Mesenteric fat pad (tissue), 1 donor: ENCODE measurements around the gene JAZF1. TPM values are rescaled to one million over a fixed set of nuclear protein-coding genes. Genes with fewer than 3 reads are reported as not detected.

Experiments used
- DNase-seq: peaks from one replicate; pipeline ENCODE4 v3.0.0-alpha.2; 2020; ENCODE audit warnings: low spot score
- total RNA-seq: library from RNA; stranded (reverse); fragmentation: NEBNext Ultra II Directional; extraction: Animal tissue kit (Norgen Biotek cat#: 25700); gene quantifications from one replicate; pipeline ENCODE4 v1.2.1, GENCODE V29; 2021
- donor health status: DM: yes; HTN: yes; CAD: no.

The JAZF1 gene
- total RNA-seq, 1 donor from 2014 or later, result 27.7 TPM

DNA sequence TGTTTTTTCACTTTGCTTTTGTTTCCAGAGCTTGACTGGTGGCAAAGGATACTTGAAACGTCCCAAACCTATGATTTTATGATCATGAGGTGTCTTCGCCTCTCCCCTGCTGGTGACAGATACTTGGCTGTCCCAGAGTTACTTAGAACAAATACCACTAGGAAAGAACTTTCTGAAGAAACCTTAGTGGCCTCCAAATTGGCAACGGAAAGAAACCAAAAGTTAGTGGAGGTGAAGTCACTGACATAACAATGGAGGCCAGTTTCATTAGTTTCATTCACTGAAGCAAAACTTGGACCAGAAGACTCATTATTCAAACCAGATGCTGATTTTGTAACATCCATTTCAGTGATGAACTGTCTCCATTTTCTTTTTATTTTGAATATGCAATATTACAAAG lies 68.6 kb downstream of the JAZF1 start:
- DNase-seq, result no peak

GRCh38 chr7:28110427-28111012 lies 70.1 kb downstream of the JAZF1 start:
- no peak for DNase-seq

GRCh38 chr7:28108747-28109146 lies 71.8 kb downstream of the JAZF1 start:
- no peak for DNase-seq

GRCh38 chr7:28107960-28108359 lies 72.6 kb downstream of the JAZF1 start:
- DNase-seq, result no peak

- DNase-seq, result no peak
Measured at GRCh38 chr7:28106321-28106829, 74.2 kb downstream of the JAZF1 start.

DNA sequence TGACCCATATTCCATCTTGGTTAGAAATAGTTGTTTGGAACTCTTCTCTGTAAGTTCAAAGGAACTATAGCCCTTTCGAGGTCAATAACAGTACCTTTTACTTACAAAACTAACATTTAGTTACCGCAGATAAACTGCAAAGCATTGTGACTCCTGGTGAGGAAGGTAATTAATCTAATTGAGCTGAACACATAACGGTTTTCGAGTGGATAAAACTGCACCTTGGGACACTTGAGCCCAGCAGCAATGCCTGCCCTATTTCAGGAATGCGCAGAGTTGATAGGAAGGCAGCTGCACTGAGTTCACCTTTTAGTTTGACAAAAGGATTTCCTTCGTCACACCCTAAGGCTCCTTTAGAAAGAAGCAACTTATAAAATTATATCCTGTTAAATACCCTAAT lies 75.4 kb downstream of the JAZF1 start:
- no peak for DNase-seq

- DNase-seq, result no peak
Measured at GRCh38 chr7:28104811-28105210, 75.8 kb downstream of the JAZF1 start.

GRCh38 chr7:28104041-28104541 lies 76.5 kb downstream of the JAZF1 start:
- DNase-seq, result no peak

DNA sequence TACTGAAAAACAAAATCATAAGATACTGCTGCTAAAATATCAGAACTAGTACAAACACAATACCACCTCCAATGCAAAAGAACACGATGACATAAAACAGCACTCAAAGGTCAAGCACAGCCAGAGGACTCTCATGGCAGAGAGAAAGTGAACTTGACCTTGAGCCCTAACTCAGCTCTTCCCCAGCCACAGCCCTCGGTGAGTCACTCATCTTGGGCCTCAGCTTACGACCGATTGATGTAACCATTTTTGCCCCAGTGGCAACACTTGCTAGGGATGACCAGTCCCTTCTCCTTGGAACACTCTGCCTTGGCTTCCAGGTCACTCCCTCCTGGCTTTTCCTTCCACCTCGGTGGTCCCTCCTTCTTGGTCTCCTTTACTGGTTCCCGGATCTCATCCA lies 77.8 kb downstream of the JAZF1 start:
- no peak for DNase-seq

DNA sequence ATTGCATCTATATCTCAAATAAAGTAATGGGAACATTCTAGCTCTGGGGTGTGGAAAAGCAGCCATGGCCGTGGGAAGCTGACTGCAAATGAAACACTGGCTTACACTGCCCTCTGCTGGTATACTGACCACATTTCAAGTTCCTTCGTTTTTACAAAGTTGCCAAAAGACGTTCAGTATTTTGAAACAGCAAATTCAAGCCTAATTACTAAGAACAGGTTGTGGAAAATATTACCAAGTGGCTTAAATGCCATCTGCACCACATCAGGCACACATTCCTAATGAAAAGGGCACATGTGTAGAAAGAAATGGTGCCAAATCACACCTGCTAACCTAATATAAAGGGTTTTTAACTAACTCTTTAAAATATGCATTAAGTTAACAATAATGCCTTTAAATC lies 83.9 kb downstream of the JAZF1 start:
- DNase-seq, result no peak

- no peak for DNase-seq
Measured at GRCh38 chr7:28095231-28095630, 85.4 kb downstream of the JAZF1 start.

- no peak for DNase-seq
Measured at GRCh38 chr7:28093623-28094232, 86.9 kb downstream of the JAZF1 start.

DNA sequence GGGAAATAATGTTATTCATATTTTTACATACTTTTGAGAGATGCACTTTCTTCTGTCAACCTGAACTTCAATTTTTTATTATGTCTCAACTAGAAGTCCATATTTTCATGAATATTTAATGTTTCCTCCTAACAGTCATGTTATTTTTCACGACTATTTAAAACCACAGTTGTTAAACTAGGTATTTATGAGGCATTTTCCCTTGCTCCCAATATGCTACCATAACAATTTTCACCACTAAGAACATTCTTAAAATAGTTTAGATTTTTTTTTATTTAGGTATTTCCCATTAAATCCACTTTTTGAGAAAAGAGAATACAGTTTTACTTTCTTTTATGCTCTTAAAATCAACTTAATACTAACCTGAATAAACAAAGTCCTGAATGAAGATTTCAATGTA lies 89.4 kb downstream of the JAZF1 start:
- DNase-seq, result no peak

GRCh38 chr7:28088901-28089714 lies 91.5 kb downstream of the JAZF1 start:
- no peak for DNase-seq

DNA sequence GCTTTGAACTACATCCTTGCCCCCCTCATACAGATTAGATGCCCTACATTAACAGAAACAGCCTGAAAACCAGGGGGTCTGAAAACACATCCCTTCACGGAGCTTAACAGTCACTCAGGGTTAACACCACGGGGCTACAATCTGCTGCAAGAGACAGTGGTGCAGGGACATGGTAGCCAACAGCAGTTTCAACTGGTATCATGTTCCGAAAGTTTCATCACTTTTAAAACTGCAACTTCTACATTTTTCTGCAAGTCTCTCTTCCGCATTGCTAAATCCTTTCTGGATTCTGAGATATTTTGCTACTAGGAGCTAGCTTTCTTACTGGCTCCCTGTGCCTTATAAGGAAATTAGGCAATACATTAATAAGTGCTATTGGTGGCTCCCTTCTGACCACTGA lies 92.6 kb downstream of the JAZF1 start:
- no peak for DNase-seq

DNA sequence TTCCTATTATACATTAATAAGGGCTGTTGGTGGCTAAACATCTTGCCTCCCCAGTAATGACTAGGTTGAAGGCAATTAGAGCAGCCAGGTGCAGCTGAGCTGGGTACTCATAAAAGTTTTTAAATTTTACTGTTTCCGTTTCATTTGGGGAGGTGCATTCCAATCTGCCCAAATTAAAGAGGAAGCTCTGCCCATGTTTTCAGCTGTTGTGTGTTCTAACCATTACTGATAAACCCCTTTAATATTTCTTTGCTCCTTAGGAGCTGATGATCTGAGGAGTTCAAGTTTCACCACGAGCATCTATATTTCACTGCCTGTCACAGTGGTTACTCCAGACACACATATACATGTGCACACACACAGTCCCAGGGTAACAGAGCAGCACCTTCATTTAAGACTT lies 94.4 kb downstream of the JAZF1 start:
- no peak for DNase-seq

DNA sequence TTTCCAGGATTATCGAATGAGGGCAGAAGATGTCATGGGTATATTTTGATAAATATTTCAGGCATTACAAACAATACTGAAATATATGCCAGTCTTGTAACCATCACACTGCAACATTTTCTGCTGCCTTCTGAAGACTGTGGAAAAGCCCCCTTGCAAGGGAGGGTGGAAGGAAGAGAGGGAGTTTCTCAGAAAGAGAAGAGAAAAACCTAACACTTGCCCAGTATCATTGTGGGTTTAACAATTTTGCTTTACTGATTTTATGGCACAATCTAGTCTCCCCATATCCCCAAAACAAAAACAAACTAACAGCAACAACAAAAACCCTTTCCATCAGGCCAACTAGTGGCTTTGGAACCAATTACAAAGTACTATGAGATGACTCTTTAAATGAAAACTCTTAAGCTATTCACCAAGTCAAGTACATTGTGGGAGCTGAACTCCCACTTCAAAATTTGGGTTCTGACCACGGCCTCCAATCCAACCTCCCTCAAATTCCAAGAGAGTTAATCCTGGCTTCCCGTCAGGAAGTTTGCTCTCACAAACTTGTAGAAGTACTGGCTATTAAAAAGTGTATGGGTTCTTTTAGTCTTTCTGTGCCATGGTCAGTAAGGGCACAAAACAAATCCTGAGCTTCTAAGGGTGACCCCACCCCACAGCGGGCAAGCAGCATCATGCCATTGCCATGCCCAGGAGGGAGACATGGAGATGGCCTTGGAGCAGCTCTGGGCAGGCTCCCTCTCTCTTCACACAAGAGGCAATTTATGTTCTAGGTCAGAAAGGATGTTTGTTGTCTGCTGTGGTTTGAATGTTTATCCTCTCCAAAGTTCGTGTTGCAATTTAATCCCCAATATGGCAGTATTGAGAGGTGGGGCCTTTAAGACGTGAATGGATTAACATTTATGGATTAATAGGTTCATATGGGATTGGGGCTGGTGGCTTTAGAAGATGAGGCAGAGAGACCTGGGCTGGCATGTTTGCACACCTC lies 96.3 kb downstream of the JAZF1 start:
- no peak for DNase-seq

DNA sequence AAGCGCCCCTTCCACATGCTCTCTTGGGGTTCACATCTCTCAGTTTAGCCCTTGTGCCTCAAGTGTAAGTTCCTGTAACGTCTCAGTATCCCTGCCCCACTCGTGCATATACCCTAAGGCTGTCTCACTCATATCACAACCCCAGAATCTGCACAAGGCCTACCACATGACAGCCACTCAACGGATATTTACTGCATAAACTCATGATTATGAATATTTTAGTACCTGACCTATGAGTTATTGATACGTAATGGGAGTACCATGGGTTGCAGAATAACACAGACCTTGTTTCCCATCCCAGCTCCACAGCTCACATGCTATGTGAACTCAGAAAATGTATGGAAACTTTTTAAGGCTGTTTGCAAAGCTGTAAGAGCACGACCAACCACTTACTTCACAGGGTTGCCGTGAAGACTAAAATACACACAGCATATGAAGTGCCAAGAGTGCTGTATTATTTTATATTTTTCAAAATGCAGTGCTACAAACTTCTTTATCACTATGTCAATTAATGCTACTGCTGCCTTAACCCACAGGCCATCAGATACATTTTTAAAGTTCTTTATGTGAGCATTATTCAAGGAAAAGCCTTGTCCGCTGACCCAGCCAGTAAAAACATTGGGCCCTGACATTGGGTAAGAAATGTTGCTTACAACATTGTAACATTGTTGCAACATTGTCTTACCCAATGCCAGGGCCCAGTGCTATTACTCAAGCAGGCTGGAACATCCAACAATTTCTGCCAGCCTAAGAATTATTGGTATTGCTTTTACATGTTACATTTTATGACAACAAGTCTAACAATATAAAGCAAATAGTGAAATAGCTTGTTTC lies 97.2 kb downstream of the JAZF1 start:
- DNase-seq, result no peak

- no peak for DNase-seq
Measured at GRCh38 chr7:28082071-28082470, 98.5 kb downstream of the JAZF1 start.

DNA sequence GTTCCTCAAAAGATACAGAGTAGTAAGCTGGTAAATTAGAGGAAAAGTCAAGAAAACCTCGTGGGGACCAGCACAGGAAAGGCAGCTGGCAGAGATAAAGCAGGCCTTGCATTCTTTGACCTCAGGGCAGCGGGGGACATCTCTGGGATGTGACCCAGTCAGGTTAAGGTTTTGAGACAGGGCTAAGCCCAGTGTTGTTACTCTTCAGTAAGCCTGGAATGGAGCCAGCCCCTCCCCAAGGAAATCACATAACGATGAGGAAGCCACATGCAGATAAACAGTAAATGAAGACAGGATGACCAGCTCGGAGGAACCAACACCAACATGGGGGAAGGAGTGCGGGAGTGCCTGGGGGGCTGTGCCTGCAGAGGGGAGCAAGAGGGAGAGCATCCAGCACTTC lies 99.6 kb downstream of the JAZF1 start:
- no peak for DNase-seq
